A549 (cell line): ENCODE measurements around the gene POC1B. TPM values are rescaled to one million over a fixed set of nuclear protein-coding genes. Genes with fewer than 3 reads are reported as not detected.

ENCODE experiments used
- ATAC-seq, 2 experiments: fragments of 200-7000 bp in 1 of 2; fragments of >200 bp in 1 of 2; cut with Nextera tagmentation in 1 of 2; cut with Tn5 transposase in 1 of 2; 3 replicates each; pipeline versions ENCODE4 v1.8.0 to v1.9.1; 2018 to 2020; ENCODE audit warnings: mild to moderate bottlenecking in 1 of 2, moderate library complexity in 1 of 2
- CTCF ChIA-PET: fragments of 300-600 bp; sonication (Branson Sonifier 250); formaldehyde crosslinking; extraction: SDS; loops from one replicate; lab custom pipeline; 2021; ENCODE audit warnings: antibody characterized with exemption, inconsistent platforms; lab: Yijun Ruan, JAX
- POLR2A ChIA-PET: fragments of 350-600 bp; formaldehyde crosslinking; extraction: SDS; loops from one replicate; lab custom pipeline; 2021; ENCODE audit warnings: antibody characterized with exemption, inconsistent platforms; lab: Yijun Ruan, JAX
- DNase-seq, 2 experiments: peaks; one replicate each; pipeline versions ENCODE4 v3.0.0 to v3.0.0-alpha.2; 2011 to 2016; ENCODE audit warnings: low read depth in 1 of 2, low spot score in 1 of 2
- FAIRE-seq: peaks from 2 replicates; lab custom pipeline; 2011; peaks lifted over from hg19 to GRCh38; lab: Jason Lieb, UNC
- H3K27ac ChIP-seq, 2 experiments: fragments of >200 bp; sonication (Bioruptor Twin); formaldehyde crosslinking; 3 replicates each; pipeline ENCODE4 v1.5.1; 2016 to 2017
- H3K4me1 ChIP-seq: fragments of >200 bp; sonication (Bioruptor Twin); formaldehyde crosslinking; 3 replicates; pipeline ENCODE4 v1.6.1; 2016
- H3K4me2 ChIP-seq: fragments of >200 bp; sonication (Bioruptor Twin); formaldehyde crosslinking; 3 replicates; pipeline ENCODE4 v1.6.1; 2016
- H3K4me3 ChIP-seq: fragments of >200 bp; sonication (Bioruptor Twin); formaldehyde crosslinking; 3 replicates; pipeline ENCODE4 v1.5.1; 2016
- H3K9me3 ChIP-seq: fragments of >200 bp; sonication (Bioruptor Twin); formaldehyde crosslinking; 3 replicates; pipeline ENCODE4 v1.6.1; 2016
- BHLHE40 ChIP-seq: IDR thresholded peaks from 2 replicates; pipeline ENCODE4 v1.6.1; 2012; ENCODE audit warnings: low read depth, low read length, inconsistent platforms
- CBX2 ChIP-seq: fragments of 200-600 bp; sonication (generic); IDR thresholded peaks from 2 replicates; pipeline ENCODE4 v1.6.1; 2016; ENCODE audit warnings: low read depth, mild to moderate bottlenecking, borderline replicate concordance
- CEBPB ChIP-seq, 2 experiments: fragments of >200 bp in 1 of 2; sonication (Bioruptor Twin) in 1 of 2; formaldehyde crosslinking in 1 of 2; IDR thresholded peaks; 2 replicates each; pipeline ENCODE4 v1.6.1; 2012 to 2016
- EP300 ChIP-seq, 2 experiments: fragments of >200 bp; sonication (Bioruptor Twin); formaldehyde crosslinking; IDR thresholded peaks; 2 replicates in 1 of 2; 3 replicates in 1 of 2; pipeline ENCODE4 v1.6.1; 2016 to 2017
- GATA3 ChIP-seq: IDR thresholded peaks from 2 replicates; pipeline ENCODE4 v1.6.1; 2012; ENCODE audit warnings: borderline replicate concordance
- HEYL ChIP-seq: fragments of 250-450 bp; sonication (Bioruptor Pico); IDR thresholded peaks from 2 replicates; pipeline ENCODE4 v1.8.0; 2021; ENCODE audit warnings: mild to moderate bottlenecking, moderate library complexity
- HOXB5 ChIP-seq: fragments of 250-450 bp; sonication (Bioruptor Pico); IDR thresholded peaks from 2 replicates; pipeline ENCODE4 v1.5.0; 2020; ENCODE audit warnings: mild to moderate bottlenecking, moderate library complexity
- JUNB ChIP-seq: fragments of >200 bp; sonication (Bioruptor Twin); formaldehyde crosslinking; IDR thresholded peaks from 2 replicates; pipeline ENCODE4 v1.6.1; 2016
- NFE2L2 ChIP-seq: fragments of 150-350 bp; conservative IDR thresholded peaks from 2 replicates; pipeline ENCODE4 v1.6.1; 2014; ENCODE audit warnings: low read length
- NPAS2 ChIP-seq: fragments of 250-450 bp; sonication (Bioruptor Pico); IDR thresholded peaks from 2 replicates; pipeline ENCODE4 v1.8.0; 2022; ENCODE audit warnings: mild to moderate bottlenecking, moderate library complexity, borderline replicate concordance
- PBX3 ChIP-seq: IDR thresholded peaks from 2 replicates; pipeline ENCODE4 v1.6.1; 2012
- REST ChIP-seq: fragments of 200-600 bp; sonication (generic); IDR thresholded peaks from 2 replicates; pipeline ENCODE4 v1.6.1; 2016; ENCODE audit warnings: antibody characterized with exemption, mild to moderate bottlenecking, moderate library complexity
- SREBF2 ChIP-seq: fragments of 450-650 bp; IDR thresholded peaks from 2 replicates; pipeline ENCODE4 v1.6.1; 2014; ENCODE audit warnings: mild to moderate bottlenecking, moderate library complexity
- ZC3H11A ChIP-seq: fragments of 450-650 bp; IDR thresholded peaks from 2 replicates; pipeline ENCODE4 v1.6.1; 2014; ENCODE audit warnings: antibody characterized with exemption, mild to moderate bottlenecking
- ZSCAN20 ChIP-seq: fragments of 250-450 bp; sonication (Bioruptor Pico); IDR thresholded peaks from 2 replicates; pipeline ENCODE4 v1.8.0; 2022; ENCODE audit warnings: mild to moderate bottlenecking, moderate library complexity
- WGBS: methylation state at CpG from one replicate; pipeline ENCODE4 v1.1.6; 2017; ENCODE audit errors: missing lambda C conversion rate; 5-methylcytosine and 5-hydroxymethylcytosine counted together
- polyA plus RNA-seq, 4 experiments: library from polyadenylated mRNA; depleted of rRNA in 3 of 4; stranded (reverse); fragments of >200 nt; fragmentation: RNase III in 1 of 4; extraction: RNeasy Plus Mini Kit Qiagen cat#74134 plus additional on column Dnase treatment in 1 of 4; gene quantifications; 2 replicates in 3 of 4; 3 replicates in 1 of 4; pipeline ENCODE4 v1.2.3, GENCODE V29; 2011 to 2017
- TF ChIP-seq, protein P1 (sequence below): fragments of 150-350 bp; IDR thresholded peaks from 2 replicates; pipeline ENCODE4 v1.6.1; 2014; ENCODE audit warnings: low read depth, mild to moderate bottlenecking, low read length
- TF ChIP-seq, protein P2 (sequence below): fragments of 250-450 bp; sonication (Bioruptor Pico); IDR thresholded peaks from 2 replicates; pipeline ENCODE4 v1.5.0; 2021; ENCODE audit warnings: mild to moderate bottlenecking, moderate library complexity, borderline replicate concordance
- TF ChIP-seq, protein P3 (sequence below): IDR thresholded peaks from 2 replicates; pipeline ENCODE4 v1.6.1; 2012

The POC1B gene
- polyA plus RNA-seq, 2 of the 4 experiments (the other 2 are of a cell fraction), result 10.8 to 38.6 TPM

DNA sequence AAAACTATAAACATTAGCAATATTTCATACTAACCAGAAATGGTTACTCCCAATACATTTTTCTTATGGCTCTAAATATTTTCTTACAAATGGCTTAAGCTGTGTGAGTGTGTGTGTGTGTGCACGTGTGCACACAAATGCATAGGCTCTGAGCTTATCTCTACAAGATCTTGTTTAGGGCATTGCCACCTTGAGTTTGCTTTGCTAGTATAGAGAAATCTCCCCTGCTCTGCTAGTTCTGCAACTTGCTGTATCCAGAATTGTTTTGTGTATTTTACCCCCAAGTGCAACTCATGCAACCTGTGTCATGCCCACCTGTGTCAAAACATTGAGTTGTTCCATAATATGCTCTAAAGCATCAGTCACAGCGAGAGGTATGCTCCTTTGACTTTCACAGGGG lies 101.0 kb downstream of the POC1B start:
- WGBS, result 91% methylated on average over 2 of the region's 2 CpGs
- no peak for TF ChIP-seq SREBF2
- no peak for TF ChIP-seq NFE2L2
- TF ChIP-seq HEYL (CRISPR knock-in tag), result no peak
- TF ChIP-seq, protein P1, sequence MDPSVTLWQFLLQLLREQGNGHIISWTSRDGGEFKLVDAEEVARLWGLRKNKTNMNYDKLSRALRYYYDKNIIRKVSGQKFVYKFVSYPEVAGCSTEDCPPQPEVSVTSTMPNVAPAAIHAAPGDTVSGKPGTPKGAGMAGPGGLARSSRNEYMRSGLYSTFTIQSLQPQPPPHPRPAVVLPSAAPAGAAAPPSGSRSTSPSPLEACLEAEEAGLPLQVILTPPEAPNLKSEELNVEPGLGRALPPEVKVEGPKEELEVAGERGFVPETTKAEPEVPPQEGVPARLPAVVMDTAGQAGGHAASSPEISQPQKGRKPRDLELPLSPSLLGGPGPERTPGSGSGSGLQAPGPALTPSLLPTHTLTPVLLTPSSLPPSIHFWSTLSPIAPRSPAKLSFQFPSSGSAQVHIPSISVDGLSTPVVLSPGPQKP, result no peak
- no peak for TF ChIP-seq HOXB5 (CRISPR knock-in tag)
- no peak for TF ChIP-seq PBX3
- TF ChIP-seq CEBPB (IDR thresholded peaks at IDR 0.05), result no peak
- no peak for TF ChIP-seq CBX2
- no peak for TF ChIP-seq EP300 (IDR thresholded peaks at IDR 0.05)
- CTCF ChIA-PET, result no interaction called here
- ATAC-seq (no peak), FAIRE-seq (no peak), DNase-seq (no peak)
- H3K27ac ChIP-seq, result no peak overlapping the region
- H3K4me3 ChIP-seq, result no peak overlapping the region
- H3K9me3 ChIP-seq, result no peaks in the 10 kb centered on the region
- POLR2A ChIA-PET, result no interaction called here
- no peak overlapping the region for H3K4me2 ChIP-seq
- H3K4me1 ChIP-seq, result no peaks in the 10 kb centered on the region

GRCh38 chr12:89424389-89424788 lies 101.5 kb downstream of the POC1B start:
- ChIA-PET POLR2A (no interaction called here), CTCF (no interaction called here)
- no peak overlapping the region for H3K4me2 ChIP-seq
- no peak overlapping the region for H3K27ac ChIP-seq
- no peak for ATAC-seq
- no peak for DNase-seq
- no peak for FAIRE-seq
- no peaks in the 10 kb centered on the region for H3K9me3 ChIP-seq
- H3K4me3 ChIP-seq, result no peak overlapping the region
- H3K4me1 ChIP-seq, result no peaks in the 10 kb centered on the region
- no peak for TF ChIP-seq BHLHE40
- TF ChIP-seq, protein P2, sequence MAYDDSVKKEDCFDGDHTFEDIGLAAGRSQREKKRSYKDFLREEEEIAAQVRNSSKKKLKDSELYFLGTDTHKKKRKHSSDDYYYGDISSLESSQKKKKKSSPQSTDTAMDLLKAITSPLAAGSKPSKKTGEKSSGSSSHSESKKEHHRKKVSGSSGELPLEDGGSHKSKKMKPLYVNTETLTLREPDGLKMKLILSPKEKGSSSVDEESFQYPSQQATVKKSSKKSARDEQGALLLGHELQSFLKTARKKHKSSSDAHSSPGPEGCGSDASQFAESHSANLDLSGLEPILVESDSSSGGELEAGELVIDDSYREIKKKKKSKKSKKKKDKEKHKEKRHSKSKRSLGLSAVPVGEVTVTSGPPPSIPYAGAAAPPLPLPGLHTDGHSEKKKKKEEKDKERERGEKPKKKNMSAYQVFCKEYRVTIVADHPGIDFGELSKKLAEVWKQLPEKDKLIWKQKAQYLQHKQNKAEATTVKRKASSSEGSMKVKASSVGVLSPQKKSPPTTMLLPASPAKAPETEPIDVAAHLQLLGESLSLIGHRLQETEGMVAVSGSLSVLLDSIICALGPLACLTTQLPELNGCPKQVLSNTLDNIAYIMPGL (CRISPR knock-in tag), result no peak
- no peak for TF ChIP-seq ZC3H11A
- no peak for TF ChIP-seq NPAS2 (CRISPR knock-in tag)
- TF ChIP-seq JUNB, result no peak
- no peak for TF ChIP-seq HEYL (CRISPR knock-in tag)
- TF ChIP-seq CBX2, result no peak
- TF ChIP-seq GATA3, result no peak
- TF ChIP-seq, protein P3, sequence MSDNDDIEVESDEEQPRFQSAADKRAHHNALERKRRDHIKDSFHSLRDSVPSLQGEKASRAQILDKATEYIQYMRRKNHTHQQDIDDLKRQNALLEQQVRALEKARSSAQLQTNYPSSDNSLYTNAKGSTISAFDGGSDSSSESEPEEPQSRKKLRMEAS, result no peak
- no peak for TF ChIP-seq ZSCAN20
- no peak for TF ChIP-seq EP300 (IDR thresholded peaks at IDR 0.05)
- TF ChIP-seq REST, result no peak
